VCaP (cell line): ENCODE data around the gene ERICH6B.

Experiments
- H3K27ac ChIP-seq: fragments of 450-650 bp; 2 replicates; pipeline ENCODE4 v1.5.1; 2017
- TF ChIP-seq, protein P1 (sequence below): fragments of 450-650 bp; conservative IDR thresholded peaks from 2 replicates; pipeline ENCODE4 v1.5.1; 2017; ENCODE audit warnings: mild to moderate bottlenecking, moderate library complexity

The ERICH6B gene

DNA sequence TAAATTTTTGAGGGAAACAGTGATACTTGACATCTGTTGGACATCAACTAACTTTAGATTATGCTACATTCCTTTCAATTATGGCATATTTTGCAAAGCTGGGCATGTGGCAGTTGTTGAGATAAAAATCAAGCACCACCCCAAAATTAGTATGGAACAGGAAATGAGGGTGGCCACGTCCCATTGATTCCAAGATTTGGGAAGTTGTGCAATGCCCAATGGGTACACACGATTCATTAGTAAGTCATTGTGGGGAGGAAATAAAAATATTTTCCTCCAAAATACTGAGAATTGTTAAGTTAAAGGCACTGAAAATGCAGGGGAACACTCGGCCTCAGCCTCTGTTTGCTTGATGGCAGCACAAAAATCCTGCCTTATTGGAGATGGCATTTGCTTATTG lies 7.6 kb downstream of the ERICH6B start:
- TF ChIP-seq, protein P1, sequence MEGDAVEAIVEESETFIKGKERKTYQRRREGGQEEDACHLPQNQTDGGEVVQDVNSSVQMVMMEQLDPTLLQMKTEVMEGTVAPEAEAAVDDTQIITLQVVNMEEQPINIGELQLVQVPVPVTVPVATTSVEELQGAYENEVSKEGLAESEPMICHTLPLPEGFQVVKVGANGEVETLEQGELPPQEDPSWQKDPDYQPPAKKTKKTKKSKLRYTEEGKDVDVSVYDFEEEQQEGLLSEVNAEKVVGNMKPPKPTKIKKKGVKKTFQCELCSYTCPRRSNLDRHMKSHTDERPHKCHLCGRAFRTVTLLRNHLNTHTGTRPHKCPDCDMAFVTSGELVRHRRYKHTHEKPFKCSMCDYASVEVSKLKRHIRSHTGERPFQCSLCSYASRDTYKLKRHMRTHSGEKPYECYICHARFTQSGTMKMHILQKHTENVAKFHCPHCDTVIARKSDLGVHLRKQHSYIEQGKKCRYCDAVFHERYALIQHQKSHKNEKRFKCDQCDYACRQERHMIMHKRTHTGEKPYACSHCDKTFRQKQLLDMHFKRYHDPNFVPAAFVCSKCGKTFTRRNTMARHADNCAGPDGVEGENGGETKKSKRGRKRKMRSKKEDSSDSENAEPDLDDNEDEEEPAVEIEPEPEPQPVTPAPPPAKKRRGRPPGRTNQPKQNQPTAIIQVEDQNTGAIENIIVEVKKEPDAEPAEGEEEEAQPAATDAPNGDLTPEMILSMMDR, result no peak
- H3K27ac ChIP-seq, result no peak overlapping the region

DNA sequence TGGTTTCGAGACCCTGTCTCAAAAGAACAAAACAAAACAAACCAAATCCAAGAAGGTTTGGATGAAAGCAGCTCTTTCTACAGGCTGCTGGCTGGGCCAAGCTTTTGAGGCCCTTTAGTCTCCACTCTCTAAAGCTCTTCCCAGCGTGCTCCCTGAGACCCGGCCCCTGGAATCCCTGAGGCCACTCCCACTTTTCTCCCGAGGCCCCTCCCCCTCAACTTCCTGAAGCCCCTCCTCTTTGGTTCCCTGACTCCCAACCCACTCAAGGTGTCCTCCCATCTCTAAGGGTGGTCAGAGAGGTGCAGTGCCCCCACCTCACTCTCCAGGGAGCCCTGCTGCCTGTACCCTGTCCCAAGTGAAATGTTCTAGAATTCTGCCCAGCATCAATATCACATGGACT lies 10.6 kb downstream of the ERICH6B start:
- H3K27ac ChIP-seq, result no peak overlapping the region
- TF ChIP-seq, protein P1, result no peak

DNA sequence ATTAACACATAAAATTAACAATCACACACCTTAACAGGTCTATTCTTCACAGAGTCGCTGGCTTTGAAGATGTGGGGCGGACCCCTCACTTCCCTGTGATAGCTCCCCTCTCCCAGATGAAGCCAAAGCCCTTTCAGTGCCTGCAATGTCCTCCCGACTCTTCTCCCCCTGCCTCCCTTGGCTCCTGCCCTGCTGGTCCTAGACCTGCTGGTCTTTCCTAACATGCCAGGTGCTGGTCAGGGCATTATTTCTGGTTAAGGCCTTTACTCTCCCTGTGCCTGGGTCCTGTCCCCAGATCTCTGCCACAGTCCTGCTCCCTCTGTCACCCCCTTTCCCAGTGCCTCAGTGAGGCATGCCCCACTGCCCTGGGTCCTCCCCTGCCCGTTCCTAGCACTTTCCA lies 12.2 kb downstream of the ERICH6B start:
- no peak overlapping the region for H3K27ac ChIP-seq
- TF ChIP-seq, protein P1, result no peak

DNA sequence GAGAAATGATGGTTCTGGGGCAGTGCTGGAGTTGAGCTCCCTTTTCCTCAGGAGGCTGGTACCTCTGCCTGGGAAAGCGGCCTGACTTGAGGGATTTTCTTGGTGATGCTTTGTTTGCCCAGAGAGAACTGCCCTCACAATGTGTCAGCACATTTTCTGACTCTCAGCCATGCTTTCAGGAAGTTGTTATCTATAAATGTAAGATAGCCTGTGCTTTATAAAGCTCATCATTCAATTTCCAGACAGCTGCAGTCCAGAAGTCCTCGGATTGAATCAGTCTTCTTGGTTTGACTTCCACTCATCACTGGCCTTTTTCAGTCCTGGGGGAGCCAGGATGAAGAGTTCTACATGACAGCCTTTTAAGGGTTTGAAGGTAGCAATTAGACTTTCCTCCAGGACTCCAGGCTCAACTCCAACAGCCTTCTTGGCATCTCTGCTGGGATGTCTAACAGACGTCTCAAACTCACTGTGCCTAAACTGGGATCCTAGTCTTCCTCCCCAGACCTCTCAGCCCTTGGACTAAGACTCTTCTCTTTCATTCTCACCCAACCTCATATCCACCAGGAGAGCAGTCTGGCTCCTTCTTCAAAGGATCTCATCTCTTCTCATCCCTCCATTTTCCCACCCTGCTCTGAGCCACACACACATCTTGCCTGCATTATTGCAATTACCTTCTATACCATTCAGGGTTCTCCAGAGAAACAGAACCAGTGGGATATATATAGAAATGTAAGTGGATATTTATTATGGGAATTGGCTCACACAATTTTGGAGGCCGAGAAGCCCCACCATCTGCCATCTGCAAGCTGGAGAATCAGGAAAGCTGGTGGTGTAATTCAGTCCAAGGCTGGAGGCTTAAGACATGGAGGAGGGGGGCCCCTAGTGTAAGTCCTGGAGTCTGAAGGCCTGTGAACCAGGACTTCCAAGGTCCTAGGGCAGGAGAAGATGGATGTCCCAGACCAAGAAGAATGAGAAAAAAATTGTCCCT lies 13.1 kb downstream of the ERICH6B start:
- H3K27ac ChIP-seq, result peak overlapping the region; percentile 64
- TF ChIP-seq, protein P1, result no peak

DNA sequence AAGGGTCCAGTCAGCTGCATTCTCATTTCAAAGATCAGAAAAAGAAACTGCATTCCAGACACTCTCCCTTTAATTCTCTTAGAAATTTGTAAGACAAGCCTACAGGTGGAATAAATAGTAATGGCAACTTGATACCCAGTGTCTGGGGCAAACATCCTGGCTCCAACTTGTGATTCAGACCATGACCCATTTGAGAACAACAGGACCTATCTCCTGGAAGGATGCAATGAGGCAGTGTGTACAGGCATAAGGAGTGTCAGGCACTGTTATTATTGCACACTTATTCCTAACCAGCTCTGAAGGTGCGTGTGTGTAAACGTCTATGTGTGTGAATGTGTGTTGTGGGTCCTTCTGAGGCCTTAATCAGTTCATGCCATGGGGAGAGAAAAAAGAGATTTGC lies 13.9 kb downstream of the ERICH6B start:
- peak overlapping the region; percentile 64 for H3K27ac ChIP-seq
- TF ChIP-seq, protein P1, result no peak

DNA sequence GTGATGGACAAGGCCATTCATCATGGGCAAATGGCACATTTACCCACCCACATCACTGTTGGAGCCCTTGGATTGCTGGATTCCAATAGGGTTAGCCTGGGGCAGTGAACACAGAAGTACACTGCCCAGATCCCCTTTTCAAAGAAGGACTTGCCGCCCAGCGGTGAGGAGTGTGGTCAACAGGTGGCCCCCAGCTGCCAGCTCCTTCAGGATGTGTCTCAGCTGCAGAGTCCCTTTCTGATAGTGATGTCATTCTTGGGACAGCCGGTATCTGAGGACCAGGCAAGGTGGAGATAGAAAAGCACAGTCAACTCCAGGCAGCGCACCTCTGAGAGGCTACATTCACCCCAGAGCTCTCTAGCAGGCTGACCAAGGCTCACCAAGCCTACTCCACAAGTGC lies 16.9 kb downstream of the ERICH6B start:
- TF ChIP-seq, protein P1, result no peak
- no peak overlapping the region for H3K27ac ChIP-seq

DNA sequence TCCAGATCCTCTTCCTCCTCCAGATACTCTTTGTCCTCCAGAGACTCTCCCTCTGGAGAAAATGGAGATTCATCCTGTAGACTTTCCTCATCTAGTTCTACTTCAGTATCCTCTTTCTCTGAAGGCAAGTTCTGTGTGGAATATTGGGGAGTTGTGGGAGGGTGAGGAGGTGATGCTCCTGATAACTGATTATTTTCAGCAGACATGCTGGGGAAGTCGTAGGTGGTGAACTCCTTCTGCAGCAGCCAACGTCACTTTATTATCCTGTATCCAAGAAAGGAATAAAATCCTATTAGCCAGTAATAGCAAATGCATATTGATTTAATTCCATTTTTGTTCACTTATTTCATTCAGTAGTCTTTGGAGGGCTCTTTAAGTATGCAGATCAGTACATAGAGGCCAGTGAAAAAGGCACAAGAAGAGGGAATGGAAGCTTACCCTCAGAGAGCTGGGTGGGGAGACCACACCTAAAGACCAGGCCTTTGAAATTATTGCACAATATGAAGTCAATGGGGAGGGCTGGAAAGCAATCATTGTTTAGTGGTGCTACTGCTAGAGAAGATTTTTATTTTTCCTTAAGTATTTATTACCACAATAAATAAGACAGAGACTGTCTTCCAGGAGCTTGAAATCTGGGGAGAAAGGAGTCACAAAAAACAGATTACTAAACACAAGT lies 18.6 kb downstream of the ERICH6B start:
- TF ChIP-seq, protein P1, result no peak
- H3K27ac ChIP-seq, result no peak overlapping the region
